A673 (cell line): ENCODE measurements around the gene DNAAF8.

Experiments
- CTCF ChIP-seq: fragments of 300-800, 200-600 bp; sonication (generic); conservative IDR thresholded peaks from 2 replicates; pipeline ENCODE4 v1.5.1; 2017; ENCODE audit warnings: low read depth, mild to moderate bottlenecking, antibody characterized with exemption, low read length, moderate library complexity, mixed read lengths
- EZH2 ChIP-seq: fragments of 200-600 bp; sonication (generic); IDR thresholded peaks from 2 replicates; pipeline ENCODE4 v1.6.1; 2017; ENCODE audit warnings: borderline replicate concordance, low read depth, mild to moderate bottlenecking, mixed read lengths, antibody characterized with exemption, low read length; ENCODE audit not compliant: poor library complexity, severe bottlenecking

- no peak for TF ChIP-seq EZH2
- no peak for TF ChIP-seq CTCF
Measured at GRCh38 chr16:4798456-4798855, 64.1 kb downstream of the DNAAF8 start.
